GM12891 (cell line): ENCODE data around the gene RBM26.

ENCODE experiments used
- POLR2A ChIP-seq: IDR thresholded peaks from 2 replicates; pipeline ENCODE4 v1.6.1; 2011; ENCODE audit warnings: low read depth, low read length, control low read depth
- POLR2AphosphoS5 ChIP-seq: IDR thresholded peaks from 2 replicates; pipeline ENCODE4 v1.6.1; 2011; ENCODE audit warnings: low read depth, low read length, control low read depth
- POU2F2 ChIP-seq: IDR thresholded peaks from 2 replicates; pipeline ENCODE4 v1.6.1; 2011; ENCODE audit warnings: low read depth, mild to moderate bottlenecking, control low read depth, low read length, moderate library complexity
- TAF1 ChIP-seq: IDR thresholded peaks from 2 replicates; pipeline ENCODE4 v1.6.1; 2011; ENCODE audit warnings: low read depth, low read length, control low read depth

- TF ChIP-seq POLR2A, result no peak
- no peak for TF ChIP-seq TAF1
- no peak for TF ChIP-seq POLR2AphosphoS5
- no peak for TF ChIP-seq POU2F2
Measured at GRCh38 chr13:79432086-79432485, 26.0 kb upstream of the RBM26 start.
